GM19468 (cell line): ENCODE measurements around the gene HMX2.

Experiments used
- ATAC-seq: cut with Tn5 transposase; IDR thresholded peaks from one replicate; pipeline ENCODE4 v1.9.1; 2021; ENCODE audit warnings: mild to moderate bottlenecking, moderate library complexity, moderate number of reproducible peaks; ENCODE audit not compliant: unreplicated experiment; ENCODE audit errors: extremely low read depth

Gene HMX2

DNA sequence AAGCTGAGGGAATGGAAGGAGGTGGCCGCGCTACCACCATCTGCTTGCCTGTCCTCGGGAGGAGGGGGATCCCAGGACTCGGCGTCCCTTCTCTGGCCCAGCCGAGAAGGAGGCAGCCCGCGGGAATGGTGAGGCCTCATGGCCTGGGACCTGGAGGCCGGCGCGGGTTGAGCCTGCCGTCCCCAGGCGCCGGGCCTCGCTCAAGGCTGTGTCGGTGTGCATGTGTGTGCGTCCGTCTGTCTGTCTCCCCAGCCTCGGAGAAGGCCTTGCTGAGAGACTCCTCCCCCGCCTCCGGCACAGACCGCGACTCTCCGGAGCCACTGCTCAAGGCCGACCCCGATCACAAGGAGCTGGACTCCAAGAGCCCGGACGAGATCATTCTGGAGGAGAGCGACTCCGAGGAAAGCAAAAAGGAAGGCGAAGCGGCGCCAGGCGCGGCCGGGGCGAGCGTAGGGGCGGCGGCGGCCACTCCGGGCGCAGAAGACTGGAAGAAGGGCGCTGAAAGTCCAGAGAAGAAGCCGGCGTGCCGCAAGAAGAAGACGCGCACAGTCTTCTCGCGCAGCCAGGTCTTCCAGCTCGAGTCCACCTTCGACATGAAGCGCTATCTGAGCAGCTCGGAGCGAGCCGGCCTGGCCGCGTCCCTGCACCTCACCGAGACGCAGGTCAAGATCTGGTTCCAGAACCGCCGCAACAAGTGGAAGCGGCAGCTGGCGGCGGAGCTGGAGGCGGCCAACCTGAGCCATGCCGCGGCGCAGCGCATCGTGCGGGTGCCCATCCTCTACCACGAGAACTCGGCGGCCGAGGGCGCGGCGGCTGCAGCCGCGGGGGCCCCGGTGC is 10.9 kb upstream of the HMX2 start:
- no peak for ATAC-seq

DNA sequence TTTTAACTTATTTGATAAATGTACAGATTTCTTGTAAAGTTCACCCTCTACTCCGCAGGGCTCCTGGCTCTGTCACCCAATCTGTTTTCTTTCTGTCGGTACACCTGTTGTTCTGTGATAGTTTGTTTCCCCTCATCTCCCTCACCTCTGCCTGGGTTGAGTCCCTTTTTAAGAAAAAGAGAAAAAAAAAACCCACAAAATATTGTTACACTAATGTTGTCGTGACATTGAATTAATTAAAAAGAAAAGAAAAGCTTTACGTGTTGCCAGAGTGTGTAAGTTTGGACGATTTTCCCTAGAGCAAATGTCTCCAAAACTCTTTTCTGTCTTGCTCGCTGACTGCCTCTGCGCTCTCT is 8.8 kb upstream of the HMX2 start:
- no peak for ATAC-seq

DNA sequence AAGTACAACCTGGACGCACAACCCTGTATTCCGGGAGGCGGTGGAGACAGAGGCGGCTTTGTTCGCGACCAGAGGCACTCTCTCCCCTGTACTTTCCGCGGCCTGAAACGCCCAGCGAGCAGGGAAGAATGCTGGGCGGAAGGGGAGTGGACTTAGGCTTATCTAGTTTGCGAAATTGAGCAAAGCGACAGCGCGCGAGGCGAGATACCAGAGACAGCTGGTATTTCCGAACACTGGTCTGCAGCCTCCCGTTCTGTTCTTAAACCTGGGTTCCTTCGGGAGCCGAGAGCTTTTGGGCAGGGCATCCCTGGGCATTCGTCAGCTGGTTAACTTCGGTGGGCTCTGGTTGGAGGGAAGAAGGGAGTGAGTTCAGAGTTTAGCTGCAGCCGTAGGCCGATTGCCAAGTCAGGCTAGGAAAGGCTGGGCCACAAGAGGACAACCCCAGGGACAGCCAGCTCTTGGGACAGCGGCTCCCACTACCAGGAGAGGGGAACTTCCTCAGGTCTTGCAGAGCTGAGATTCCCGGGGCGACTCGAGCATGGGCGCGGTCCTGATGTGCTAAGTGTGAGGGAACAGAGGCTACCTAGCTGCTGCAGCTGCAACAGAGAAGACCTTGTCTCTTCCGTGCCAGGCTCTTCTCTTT is 8.3 kb upstream of the HMX2 start:
- ATAC-seq = no peak

DNA sequence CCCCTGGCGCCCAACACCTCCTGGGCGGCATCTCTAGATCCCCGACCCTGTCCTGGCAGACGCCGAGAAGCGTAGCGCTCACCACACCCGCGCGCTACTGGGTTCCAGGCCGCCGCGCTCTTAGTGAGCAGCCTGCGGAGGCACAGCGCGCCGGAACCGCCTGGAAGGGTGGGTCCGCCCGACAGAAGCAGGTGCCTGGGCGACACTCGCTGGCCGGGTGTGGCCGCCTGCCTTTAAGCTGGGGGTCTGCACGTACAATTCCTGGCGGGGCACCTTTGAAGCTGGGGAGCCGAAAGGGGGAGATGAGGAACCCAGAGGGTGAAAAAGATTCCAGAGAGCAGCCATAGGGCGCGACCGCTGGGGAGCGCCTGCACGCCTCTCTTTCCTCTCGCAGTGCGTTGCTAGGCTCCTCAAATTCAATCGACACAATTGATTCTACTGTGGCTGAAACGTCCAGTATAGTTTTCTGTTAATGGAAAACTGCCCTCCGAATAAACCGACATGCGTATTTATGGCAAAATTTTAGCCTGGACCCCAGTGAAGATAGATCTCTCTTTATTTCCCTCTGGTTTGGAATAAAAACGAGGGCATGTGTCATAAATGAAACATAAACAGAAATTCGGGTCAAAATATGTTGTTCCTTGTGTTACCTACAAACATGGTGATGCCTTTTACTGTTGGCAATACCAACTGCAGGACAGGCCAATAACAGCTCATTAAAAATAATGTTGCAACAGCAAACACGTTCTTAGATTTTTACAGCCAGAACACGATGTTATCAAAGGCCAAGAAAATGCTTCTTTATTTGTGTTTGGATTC is 7.6 kb upstream of the HMX2 start:
- ATAC-seq = no peak

DNA sequence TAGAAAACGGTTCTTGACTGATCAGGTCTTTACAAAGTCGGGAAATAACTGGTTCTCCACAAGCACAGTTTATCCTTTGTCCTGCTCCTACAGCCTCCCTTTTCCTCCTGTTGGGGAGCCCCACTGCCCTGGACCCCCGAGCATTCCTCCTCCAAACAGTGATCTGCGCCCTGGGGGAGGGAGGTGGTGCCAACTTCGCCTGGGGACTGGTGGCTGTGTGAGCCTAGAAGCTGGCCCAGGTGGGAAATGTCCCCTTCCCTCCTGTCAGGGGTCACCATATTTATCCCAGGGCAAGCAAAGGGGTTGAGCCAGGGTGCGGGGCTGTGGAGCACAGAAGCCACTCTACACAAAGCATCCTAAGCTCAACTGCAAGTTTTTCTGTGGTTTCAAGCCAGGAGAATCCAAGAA is 6.9 kb upstream of the HMX2 start:
- no peak for ATAC-seq

DNA sequence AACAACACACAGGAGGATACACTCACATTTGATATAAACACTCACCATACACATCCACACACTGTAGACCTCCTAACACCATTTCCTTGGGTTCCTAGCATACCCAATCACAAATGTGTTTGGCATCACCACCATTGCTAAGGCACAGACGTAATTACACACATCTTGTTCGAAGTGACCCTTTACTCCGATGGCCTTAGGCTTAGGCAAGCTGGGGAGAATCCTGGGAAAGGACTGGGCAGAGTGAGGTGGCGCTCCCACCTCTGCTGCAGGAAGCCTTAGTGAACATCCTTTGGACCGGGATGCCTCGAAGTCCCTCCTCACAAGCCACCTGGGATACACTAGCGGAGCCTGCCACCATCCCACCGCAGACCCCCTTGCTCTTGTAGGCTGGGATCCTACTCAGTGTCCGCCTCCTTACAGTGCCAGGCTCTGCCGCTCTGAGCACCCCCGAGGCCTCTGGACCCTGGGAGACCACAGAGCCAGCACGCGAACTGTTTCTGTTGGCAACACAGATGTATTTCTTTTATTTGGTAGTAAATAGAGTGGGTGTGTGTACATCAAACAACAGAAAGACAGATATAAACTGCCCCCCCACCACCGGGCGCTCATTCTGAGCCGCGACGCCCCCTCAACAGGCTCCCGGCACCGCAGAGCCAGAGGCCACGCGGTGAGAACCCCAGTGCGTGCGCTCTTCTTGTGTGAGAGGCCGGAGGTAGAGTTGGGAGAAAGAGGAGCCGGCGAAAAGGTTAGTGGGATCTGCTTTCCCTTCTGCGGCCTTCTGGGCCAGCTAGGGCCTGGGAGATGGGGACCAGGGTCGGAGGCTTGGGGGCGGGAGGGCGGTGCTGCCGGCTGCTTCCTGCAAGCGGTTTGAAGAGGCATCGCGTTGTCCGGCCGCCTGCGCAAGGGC is 5.9 kb upstream of the HMX2 start:
- no peak for ATAC-seq

DNA sequence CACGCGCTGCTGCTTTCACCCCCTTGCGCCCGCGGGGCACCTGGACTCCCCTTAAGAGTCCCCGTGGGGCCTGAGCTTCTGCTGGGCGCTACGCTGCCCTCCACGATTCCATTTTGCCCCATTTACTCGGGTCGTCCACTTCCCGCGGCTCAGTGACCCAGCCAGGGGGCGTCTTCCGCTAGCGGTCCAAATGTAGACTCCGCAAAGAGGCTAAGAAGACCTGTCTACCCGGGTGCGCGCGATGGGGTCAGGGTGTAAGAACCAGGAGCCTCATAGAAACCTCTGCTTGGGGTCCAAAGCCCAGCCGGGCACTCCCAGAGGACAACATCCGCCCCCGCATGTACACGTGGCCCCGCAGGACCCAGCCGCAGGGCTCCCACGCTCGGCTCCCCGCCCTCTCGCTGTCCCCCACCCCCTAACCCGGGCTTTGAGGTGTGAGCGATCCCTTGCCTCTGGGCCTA is 5.2 kb upstream of the HMX2 start:
- ATAC-seq = no peak

DNA sequence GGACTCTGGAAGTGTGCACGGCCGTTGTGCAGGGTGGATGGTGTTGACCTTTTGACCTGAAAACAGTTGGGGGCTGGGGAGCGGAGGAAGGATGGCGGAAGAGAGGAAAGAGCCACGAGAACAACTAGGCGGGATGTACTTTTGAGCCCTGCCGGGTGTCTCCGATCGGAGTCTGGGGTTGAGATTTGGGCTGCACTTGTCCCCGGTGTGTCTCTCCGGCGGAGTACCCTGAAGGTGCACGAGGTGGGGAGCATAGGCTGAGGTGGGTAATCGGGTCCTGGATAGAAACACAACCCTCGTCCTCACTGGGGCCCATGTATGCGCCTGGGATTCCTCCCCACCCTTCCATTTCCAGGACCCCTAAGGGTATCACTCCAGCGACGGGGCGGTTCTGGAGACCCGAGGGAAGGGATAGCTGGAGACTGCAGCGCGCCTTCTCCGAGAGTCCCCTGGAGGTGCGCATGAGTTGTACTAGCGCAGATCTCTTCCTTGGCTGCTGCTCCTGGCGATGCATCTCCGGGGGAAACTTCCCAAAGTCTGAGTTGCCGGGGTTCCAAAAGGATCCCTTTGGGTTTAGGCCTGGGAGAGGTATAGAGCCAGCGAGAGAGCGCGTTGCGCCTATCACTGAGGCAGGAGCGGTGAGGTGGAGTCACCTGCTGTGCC is 4.6 kb upstream of the HMX2 start:
- ATAC-seq = no peak

DNA sequence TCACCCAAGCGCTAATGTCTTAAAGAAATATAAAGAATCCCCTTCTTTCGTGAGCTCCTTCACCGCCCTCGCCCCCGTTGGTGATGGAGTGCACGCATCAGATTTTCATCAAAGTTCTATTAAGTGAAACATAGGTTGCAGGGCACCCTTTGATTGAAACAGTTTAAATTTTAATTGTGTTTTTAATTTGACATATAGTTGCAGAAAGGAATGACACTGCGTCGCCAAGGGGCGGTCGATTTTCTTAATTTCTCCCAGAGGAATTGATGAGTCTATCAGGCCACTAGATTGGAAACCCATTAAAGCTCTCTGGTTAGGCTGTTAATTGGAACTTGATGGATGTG is 4.1 kb upstream of the HMX2 start:
- ATAC-seq = no peak

DNA sequence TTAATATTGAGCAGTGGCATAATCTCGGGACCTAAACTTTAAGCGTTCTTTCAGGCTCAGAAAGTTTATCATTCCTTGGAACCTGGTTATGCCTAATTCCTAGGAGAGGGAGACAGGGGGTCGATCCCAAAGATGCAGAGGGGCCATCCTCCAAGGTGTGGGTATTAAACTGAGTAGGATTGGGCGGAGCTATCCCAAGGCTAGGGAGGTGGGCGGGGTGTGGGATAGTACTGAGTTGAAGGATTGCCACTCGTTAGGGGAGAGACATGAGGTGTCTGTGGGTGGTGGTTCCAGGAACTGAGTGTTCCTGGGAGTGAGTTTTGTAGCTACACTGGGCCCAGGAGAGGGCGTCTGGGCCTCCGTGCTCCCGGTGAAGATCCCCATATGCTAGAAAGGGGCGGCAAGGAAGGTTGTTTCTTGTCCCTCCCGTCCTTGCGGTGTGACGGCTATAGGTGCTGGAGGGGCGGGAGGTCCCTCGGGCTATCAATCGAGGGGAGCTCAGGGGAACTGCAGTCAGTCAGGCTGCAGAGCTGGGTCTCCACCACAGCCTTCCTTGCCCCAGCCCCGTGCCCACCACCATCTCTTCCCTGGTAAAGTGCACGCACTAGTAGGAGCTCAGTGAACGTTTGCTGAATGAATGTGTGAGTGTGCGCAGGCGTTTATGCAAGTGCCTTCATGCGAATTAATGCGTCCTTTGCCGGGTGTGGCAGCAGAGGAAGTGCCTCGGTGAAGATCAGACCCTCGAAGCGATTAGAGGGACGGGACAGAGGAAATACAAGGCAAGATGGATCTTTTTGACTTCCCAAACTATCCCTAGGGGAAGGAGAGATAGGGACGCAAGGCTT is 3.0 kb upstream of the HMX2 start:
- no peak for ATAC-seq

DNA sequence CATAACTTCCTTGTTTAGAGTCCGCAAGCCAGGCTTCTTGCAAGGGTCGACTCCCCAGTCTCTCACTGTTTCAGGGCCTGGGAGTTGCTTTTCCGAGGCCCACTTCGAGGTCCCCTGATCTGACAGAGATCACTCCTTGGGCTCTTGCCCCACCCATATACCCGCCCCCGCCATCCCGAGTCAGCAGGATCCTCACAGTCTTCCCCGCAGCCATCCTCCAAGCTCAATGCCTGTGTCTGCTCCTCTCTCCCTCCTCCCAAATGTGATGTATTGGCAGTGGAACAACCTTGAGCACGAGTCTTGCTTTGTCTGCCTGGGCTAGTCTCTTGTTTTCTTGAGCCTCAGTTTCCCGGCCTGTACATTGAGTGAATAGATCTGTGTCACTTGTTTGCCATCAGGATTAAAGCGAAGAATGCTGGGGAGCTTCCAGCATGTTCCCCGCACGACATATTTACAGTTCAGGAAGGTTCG is 2.4 kb upstream of the HMX2 start:
- no peak for ATAC-seq

DNA sequence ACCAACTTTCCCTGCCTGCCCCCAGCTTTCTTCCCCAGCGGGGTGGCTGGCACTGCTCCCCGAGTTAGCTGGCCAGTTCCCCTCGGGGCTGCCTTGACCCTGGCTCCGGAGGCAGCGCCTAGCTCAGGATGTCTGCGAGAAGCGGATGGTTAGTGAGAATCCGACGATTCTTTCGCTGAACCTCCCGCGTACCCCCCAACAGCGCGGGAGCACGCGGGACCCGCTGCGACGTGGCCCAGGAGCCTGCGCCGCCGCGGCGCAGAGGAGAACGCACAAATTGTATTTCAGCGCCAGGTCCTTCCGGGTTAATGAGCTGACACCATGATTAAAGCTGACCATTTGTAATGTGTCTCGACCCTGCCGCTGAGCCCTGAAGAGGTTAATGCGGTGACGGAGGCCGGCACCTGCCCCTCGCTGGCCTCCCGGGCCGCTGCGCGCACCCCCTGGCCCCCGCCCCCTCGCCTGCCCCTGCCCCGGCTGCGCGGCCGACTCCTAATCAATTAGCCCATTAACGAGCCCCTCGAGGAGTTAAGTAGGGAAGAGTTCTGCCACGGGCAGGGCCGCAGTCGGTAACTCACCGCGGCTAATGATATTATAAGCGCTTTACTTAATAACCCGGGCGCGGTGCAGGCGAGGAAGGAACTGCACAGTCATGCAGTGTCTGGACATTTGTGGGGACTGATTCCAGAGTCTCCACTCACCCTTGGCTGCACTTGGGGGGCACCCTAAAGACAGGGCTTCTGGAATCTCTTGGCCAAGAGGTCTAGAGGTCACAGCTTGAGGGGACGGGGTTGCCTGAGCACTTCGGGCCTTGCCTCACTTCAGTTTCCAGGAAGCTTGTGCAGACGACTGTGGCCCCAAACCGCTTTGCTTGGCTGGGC is 1.7 kb upstream of the HMX2 start:
- no peak for ATAC-seq

DNA sequence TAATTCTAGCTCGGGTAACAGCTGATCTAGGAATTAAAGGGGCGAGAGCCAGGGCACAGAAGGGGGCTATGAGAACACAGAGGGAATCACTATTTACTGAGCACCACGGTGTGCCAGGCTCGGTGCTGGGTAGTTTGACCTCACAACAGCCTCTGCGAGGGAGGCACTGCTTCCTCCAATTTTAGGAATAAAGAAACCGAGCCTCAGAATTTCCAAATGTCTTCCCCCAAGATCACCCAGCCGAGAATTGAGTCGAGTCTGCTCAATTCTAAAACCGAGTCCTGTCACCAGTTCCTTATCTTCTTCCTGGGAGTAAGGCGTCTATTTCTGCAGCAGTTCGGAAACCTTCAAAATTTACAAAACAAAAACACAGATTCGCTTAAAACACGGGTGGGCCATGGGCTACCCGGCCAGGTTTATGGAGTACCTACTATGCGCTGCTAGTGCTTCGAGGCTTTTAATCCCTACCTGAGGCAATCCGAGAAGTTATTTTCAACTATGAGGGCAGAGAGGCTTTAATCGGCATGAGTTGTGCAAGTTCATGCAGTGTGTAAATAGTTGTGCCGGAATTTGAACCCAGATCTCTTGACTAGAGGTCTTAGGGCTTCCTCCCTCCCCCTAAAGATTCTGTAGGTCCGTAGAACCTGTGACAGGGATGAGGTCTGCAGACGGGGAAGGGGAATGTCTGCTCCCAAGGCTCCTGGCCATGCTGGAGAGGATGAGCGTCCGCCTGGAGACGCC is 872 bp upstream of the HMX2 start:
- no peak for ATAC-seq

DNA sequence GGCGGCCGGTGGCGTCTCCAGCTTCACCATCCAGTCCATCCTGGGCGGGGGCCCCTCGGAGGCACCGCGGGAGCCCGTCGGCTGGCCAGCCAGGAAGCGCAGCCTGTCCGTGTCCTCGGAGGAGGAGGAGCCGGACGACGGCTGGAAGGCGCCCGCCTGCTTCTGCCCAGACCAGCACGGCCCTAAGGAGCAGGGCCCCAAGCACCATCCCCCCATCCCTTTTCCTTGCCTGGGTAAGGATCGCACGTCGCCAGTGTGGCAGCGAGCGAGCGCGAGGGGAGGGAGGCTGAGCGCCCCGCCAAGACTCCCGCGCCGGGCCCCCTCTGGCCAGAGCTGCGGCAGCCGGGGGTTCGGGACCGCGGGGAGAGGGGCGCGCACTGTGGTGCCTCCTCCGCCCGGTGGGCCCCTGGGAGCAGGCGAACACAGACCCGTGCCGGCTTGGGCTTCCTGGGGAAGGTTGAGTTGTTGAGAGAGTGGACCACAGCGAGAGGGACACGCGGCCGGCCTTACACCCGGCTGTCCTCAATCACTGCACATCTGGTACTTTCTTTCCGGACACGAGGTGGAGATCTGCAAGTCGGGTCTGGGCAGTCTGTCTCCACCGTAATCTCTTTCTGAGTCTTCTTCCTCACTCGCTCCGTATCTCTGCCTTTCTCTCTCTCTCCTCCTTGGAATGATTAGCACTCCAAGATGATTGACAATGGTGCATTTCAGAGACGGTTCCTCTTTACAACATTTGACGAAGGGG is 652 bp downstream of the HMX2 start:
- ATAC-seq = no peak

DNA sequence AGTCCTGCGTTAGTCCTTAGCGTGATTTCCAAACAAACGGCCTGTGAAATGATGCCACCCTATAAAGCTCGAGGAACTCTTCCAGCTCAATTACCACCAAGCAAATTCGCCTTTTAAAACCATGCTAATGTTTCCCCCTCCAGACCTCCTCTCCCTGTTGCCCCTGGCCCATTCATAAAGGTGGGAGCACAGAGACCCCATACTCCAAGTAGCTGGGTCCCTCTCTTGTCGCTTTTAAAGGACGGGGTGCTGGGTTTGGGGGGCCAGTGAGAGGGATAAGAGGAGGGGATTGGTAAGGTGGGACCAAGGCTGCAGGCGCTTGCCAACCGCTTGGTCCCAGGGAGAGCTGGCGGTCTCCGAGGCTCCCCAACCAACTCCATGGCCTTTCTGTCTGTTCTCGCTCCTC is 1.2 kb downstream of the HMX2 start:
- no peak for ATAC-seq

DNA sequence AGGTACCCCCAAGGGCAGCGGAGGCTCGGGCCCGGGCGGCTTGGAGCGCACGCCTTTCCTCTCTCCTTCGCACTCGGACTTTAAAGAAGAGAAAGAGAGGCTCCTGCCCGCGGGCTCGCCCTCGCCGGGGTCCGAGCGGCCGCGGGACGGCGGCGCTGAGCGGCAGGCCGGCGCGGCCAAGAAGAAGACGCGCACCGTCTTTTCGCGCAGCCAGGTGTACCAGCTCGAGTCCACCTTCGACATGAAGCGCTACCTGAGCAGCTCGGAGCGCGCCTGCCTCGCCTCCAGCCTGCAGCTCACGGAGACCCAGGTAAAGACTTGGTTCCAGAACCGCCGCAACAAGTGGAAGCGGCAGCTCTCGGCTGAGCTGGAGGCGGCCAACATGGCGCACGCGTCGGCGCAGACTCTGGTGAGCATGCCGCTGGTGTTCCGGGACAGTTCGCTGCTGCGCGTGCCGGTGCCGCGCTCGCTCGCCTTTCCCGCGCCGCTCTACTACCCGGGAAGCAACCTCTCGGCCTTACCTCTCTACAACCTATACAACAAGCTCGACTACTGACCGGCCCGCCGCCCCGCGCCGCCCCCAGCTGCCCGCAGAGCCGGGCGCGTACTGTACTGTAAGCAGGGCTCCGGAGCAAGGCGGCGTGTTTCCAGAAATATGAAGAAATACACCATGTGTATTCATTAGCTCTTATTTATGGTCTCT is 1.8 kb downstream of the HMX2 start:
- no peak for ATAC-seq
